Fibroblast of skin of right biceps (primary cell): ENCODE data around the gene CSKMT.
"Not testable (repeated sequence)": the region's sequence is repeated elsewhere in the genome, so short reads cannot be mapped to it uniquely, and the experiment has no call there.

ENCODE experiments used
- DNase-seq: peaks from one replicate; pipeline ENCODE4 v3.0.0-alpha.2; 2013

The CSKMT gene

DNA sequence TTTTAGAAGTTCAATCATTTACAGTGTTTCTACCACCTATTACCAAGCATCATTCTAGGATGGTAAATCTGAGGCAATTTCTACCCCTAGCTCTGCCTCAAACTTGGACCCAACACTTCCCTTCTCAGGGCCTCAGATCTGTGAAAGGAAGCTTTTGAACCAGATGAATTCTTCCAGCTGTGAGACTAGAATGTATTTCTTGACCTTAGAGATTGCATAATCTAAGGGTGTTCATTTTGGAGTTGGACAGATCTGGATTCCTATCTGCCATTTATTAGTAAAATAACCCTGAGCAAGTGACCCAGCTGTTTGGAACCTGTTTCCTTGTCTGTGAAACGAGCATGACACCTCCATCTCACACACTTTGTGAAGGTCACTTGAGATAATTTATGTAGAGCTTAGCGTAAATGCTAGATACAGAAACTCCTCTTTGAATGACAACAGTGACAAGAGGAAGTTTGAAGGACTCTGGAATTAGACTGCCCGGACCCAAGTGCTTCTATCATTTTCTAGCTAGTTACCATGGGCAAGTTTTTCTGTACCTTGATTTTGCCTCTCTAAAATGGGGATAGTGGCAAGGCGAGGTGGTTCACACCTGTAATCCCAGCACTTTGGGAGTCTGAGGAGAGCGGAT, 8.2 kb upstream of the CSKMT start:
- DNase-seq, result no peak

DNA sequence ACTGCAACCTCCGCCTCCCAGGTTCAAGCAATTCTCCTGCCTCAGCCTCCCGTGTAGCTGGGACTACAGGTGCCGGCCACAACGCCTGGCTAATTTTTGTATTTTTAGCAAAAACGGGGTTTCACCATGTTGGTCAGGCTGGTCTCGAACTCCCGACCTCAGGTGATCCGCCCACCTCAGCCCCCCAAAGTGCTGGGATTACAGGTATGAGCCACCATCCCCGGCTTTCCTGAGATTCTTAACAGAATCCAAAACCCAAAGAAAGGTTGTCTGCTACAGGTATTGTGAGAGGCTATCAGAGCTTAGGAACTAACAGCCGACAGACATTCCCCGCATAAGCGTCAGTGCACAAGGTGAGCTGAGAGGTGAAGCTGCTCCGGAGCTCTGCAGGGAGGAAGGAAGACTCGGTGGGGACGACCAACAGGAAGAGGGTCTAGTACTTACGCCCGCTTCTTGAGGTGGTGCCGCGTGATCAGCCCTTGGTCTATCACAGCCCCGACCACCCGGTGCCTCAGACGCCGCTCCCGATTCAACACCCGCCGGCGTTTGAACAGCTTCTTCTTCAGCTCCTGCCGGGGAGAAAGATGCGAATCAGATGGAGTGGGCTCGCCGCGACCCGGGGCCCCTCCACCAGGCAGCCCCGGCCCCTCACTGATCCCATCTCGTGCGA, 572 bp upstream of the CSKMT start:
- peak; percentile 48 for DNase-seq

DNA sequence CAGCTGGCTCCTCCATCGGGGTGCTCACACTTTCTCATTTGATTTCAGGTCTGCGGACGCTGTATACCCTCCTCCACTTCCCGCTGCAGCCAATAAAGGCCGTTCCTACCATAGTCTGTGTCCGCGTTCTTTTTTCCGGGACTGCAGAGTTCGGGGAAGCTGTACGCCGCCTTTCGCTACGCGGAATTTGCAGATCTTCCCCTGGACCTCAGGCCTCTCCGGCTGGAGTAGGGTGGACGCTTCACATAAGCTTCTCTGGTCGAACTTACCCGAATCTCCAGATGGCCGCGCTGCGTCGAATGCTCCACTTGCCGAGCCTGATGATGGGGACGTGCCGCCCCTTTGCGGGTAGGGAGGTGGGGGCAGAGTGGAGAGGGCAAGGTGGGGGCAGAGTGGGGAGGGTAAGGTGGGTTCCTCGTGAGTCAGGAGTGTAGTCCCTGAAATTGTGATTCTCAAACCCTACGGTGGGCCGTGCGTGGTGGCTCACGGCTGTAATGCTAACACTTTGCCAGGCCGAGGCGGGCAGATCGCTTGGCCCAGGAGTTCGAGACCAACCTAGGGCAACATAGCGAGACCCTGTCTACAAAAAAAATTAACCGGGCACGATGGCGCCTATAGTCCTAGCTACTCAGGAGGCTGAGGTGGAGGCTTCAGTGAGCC, 617 bp downstream of the CSKMT start:
- peak; percentile 47 for DNase-seq

DNA sequence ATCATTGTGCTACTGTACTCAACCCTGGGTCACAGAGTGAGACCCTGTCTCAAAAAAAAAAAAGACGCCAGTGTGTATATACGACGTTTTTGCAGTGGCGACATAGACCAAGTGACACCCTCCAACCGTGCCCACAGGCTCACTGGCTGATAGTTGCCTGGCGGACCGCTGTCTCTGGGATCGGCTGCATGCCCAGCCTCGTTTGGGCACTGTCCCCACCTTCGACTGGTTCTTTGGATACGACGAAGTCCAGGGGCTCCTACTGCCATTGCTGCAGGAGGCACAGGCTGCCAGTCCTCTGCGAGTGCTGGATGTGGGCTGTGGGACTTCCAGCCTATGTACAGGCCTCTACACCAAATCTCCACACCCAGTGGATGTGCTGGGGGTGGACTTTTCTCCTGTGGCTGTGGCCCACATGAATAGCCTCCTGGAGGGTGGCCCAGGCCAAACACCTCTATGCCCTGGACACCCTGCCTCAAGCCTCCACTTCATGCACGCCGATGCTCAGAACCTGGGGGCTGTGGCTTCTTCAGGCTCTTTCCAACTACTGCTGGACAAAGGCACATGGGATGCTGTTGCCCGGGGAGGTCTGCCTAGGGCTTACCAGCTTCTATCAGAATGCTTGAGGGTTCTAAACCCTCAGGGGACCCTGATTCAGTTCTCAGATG, 1.3 kb downstream of the CSKMT start:
- no peak for DNase-seq

DNA sequence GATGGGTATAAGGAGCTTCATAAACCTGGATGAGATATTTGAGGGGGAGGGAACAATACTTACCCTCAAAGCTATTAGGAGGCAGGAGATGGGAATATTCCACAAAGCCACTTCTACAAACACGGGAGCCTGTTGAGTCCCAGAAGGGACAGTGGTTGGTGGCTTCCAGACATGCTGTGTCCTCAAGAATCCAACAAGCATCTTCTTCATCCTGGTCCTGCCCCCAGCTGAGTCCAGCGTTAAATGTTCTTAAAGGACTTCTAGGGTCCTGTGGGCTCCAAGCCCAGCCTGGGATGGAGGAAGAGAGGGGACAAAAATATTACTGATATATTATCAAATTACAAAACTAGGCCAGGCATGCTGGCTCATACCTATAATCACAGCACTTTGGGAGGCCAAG, 2.3 kb downstream of the CSKMT start:
- DNase-seq, result no peak

DNA sequence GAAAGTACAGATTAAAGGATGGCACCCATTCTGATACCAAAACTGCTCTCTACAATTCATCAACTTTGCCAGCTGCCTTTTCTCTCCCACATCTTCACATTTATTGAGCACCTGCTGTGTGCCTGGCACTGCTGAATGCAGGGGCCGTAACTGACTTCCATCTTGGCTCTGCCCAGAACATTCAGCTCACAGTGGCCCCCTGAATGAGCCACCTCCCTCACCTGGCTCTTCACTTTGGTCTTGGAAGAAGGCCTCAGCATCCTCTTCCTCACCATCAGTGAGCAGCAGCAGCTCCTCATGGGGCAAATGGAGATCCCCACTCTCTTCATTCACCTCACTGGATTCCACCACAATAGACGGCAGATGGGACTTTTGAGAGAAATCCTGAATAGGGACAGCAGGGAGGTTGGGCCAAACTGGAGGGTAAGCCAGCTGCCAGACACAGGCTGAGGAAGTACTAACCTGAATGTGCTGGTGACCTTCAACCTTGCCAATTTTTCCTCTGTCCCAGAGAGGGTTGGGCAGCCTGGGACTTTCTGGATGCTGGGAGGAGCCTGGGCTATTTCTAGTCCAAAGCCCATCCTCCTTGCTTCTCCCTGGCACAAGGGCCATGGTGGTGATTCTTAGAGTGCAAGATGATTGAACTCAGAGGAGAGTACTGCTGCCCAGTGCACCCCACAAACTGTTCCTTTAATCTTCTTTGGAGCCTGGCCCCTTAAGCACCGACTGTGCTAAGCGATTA, 4.5 kb downstream of the CSKMT start:
- no peak for DNase-seq

DNA sequence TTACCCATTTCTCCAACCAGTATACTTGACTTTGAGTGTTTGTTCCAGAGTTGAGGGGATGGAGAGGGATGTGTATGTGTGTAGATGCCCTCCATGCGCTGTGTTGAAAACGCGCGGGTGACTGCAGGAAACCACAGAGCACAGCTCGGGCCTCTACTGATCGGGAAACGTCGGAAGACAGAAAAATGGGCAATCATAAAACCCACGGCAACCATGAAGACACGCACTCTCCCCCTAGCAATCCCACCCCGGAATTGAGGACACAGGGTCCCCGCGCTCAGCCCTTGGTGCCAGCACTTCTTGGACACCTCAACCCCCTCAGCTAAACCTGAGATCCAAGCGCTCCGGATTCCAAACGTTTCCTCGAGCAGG, 6.1 kb downstream of the CSKMT start:
- DNase-seq, result peak; percentile 30

DNA sequence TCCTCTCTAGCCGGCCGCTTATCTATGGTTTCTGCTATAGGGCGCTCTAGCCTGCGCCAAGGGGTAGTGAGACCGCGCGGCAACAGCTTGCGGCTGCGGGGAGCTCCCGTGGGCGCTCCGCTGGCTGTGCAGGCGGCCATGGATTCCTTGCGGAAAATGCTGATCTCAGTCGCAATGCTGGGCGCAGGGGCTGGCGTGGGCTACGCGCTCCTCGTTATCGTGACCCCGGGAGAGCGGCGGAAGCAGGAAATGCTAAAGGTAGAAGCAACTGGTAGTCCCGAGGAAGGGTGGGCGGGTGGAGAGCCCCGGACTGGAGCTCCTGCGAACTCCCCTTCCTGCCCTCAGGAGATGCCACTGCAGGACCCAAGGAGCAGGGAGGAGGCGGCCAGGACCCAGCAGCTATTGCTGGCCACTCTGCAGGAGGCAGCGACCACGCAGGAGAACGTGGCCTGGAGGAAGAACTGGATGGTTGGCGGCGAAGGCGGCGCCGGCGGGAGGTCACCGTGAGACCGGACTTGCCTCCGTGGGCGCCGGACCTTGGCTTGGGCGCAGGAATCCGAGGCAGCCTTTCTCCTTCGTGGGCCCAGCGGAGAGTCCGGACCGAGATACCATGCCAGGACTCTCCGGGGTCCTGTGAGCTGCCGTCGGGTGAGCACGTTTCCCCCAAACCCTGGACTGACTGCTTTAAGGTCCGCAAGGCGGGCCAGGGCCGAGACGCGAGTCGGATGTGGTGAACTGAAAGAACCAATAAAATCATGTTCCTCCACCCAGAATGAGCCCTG, 6.7 kb downstream of the CSKMT start, which contains the start of the genes LBHD1 and UQCC3:
TSS of gene LBHD1 (minus strand) at position 660 of the 782 bp plus-strand sequence. CDS start 2,236 bp downstream, outside the sequence.
TSS of gene UQCC3 (plus strand) at position 66 of the 782 bp plus-strand sequence. CDS start at position 139, 73 bp downstream.
- peak; percentile 88 for DNase-seq

DNA sequence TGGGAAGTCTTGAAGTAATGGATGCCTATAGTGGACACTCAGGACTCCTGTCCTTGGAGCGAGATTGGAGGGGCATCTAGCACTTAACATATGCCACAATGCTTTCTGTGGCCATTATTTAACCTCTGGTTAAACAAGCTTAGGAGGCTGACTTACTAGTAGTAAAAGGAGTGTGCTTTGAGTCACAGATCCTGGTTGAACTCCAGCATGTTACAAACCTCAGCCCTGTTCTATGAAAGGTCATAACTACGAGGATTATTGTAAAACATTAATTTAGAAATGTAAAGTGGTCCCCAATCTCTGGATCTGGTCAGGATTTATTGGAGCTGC, 8.0 kb downstream of the CSKMT start:
- DNase-seq, result no peak

DNA sequence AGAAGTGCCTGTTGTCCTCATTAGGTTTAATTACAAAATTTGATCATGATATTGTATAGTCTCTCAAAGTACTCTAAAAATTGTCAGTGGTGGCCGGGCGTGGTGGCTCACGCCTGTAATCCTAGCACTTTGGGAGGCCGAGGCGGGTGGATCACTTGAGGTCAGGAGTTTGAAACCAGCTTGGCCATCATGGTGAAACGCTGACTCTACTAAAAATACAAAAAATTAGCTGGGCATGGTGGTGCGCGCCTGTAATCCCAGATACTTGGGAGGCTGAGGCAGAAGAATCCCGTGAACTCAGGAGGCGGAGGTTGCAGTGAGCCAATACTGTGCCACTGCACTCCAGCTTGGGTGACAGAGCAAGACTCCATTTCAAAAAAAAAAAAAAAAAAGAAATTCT, 10.3 kb downstream of the CSKMT start:
- not testable (repeated sequence) for DNase-seq

DNA sequence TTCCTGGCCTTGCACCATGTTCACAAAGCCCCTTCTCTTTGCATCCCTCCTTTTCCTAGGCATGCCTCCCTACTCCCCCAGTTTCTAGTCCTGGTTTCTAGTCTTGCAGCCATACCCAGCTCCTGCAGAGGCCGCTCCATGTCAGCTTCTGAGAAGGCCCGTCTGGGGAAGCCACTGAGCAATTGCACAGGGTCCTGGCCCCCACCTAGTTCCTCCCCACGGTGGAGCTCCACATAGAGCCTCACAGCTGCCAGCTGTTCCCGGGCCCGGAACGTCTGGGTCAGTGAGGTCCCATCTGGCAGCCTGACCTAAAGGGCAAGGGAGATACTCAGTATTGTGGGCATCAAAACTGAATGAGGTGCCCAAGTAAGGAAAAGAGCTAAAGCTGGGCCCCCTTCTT, 11.6 kb downstream of the CSKMT start:
- DNase-seq, result no peak

DNA sequence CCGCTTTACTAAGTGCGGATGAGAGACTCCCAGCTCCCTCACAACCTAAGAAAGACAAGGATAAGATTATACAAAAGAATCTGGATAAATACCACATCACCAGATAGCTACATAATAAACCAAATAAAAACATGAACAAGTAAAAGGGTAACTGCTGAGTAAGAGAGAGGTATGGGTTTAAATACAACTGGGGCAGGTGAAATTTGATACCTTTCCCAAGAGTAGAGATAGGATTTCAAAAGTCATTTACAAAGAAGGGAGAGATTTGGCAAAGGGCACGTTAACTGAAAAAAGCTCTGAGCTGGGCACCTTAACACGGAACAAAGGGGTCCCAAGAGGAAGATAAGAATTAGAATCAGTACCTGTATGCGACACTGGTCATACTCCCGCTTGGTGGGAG, 12.0 kb downstream of the CSKMT start:
- no peak for DNase-seq

DNA sequence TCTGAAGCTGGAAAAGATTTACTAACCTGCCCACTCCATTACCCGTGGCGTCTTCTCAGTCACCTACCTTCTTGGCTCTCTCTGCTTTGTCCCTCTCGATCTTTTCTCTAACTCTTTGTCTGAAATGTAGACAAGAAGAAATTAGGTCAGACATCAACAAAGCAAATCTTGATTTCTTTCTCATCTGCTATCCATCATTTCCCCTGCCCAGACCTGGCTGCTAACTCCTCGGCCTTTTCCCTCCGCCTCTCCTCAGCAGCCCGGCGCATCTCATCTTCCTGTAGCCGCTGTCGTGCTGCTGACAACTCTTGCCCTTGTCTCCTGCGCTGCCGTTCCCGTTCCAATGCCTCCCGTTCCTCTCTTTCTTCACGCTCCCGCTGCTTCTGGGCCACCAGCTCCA, 12.6 kb downstream of the CSKMT start:
- no peak for DNase-seq

DNA sequence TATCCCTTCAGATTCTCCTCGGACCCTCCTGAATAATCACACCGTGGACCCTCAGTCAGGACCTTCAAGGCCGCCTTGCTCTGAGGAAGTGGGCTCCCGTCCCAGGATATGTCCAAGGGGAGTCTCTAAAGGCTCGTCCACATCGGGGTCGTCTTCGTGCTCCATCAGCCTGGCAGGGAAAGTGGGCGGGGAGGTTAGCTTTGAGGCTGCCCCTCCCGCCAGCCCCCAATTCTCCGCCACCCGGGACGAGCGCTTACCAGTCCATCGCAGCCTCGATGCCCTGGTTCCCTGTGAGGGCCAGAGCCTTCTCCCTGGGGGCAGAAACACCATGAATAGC, 13.3 kb downstream of the CSKMT start:
- DNase-seq, result no peak

DNA sequence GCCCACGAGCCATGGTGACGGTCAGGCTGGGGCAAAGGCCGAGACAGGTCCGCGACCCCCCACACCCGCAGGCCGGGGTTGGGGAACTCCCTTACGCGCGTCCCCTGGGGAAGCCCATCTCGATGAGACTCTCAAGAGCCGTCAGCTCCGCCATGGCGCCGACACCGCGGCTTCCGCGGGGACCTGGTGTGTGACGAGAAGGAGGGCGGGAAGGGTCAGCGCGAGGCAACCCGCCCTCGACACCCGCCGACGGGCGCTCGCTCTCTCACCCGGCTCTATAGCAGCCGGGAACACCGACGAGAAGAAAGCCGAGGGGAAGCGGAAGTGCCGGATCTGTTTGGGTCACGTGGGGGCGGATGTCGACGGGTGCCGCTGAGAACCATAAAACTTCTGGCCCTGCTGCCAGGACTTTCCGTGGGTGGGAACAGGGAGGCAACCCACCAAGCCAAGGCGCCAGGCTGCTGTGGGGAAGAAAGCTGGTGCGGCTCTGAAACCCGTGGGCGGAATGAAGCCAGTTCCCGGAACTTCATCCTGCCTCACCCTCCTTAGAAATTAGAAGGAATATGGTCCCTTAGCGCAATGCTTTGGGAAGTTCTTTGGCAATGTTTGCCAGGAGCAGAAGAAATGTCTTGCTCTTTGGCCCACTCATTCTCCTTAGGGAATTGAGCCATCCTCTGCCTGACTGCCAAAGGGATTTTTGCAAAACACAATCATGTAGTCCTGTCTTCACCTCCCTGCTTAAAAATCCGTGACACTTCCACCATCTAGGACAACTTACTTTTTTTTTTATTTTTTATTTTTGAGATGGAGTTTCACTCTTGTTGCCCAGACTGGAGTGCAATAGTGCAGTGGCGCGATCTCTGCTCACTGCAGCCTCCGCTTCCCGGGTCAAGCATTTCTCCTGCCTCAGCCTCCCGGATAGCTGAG, 13.9 kb downstream of the CSKMT start, which contains the start of gene UBXN1:
TSS of gene UBXN1 (minus strand) at position 304 of the 927 bp plus-strand sequence. CDS start at position 154, 150 bp downstream.
- DNase-seq, result peak; percentile 89

DNA sequence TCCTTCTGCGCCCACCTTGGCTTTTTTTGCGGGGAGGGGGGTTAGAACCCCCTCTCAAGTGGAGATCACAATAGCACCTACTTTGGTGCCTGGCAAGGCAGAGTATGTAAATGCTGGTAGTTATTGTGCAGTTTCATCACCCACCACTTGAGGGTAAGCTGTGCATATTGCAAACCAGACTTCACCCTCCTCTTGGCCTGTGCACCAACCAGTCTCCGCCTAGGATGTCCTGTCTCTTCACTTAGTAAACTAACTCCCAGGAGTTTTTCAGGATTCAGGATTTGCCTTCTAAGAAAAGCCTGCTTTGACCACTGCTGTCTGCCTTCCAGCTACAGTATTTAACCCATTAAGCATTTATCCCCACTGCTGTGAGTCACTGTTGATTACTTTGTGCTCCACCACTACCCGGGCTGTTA, 15.7 kb downstream of the CSKMT start:
- DNase-seq, result peak; percentile 81

DNA sequence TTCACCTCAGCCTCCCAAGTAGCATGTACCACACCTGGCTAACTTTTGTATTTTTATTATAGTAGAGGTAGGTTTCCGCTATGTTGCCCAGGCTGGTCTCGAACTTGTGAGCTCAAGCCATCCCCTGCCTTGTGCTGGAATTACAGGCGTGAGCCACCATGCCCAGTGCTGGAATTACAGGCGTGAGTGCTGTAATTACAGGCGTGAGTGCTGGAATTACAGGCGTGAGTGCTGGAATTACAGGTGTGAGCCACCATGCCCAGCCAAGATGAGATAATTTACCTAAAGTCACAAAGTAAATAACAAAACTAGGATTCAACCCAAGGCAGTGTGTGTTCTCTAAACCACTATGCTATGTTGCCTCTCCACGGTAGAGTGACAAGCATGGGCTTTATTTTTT, 17.4 kb downstream of the CSKMT start:
- DNase-seq, result no peak

DNA sequence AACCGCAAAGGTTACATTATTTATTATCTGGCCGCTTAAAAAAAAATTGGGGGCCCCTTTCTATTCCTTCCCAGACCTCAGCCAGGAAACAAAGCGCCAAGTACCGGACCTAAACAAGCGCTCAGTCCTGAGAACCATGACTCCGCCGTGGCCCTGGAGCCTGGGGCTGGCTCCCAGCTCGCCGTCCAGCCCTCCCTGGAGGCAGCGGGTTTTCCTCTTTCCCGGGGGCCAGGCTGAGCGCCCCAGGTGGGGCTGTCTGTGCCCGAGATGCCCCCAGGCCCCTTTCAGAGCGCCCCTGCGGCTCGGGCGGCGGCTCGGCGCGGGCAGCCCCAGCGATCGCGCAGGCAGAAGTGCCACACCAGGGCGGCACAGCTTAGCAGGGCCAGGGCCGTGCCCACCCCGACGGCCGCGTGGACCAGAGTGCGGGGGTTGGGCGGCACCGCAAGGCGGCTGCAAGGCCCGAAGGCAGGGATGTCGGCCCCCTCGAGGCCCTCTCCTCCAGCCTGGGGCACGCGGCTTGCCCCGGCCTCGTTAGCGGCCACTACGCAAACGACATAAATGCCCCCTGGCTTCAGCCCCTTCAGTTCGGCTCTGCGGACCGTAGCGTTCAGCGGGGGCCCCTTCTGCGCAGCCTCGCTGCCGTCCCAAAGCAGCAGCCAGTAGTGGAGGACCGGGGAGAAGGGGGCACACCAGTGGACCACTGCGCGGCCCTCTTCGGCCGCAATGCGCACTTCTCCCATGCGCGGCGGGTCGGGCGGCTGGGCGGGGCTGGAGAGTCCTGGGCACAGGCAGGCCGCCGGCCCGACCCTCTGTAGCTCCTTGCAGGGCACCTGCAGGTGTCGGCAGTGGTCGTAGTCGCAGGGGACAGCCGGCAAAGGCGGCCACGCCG, 22.6 kb downstream of the CSKMT start:
- no peak for DNase-seq

DNA sequence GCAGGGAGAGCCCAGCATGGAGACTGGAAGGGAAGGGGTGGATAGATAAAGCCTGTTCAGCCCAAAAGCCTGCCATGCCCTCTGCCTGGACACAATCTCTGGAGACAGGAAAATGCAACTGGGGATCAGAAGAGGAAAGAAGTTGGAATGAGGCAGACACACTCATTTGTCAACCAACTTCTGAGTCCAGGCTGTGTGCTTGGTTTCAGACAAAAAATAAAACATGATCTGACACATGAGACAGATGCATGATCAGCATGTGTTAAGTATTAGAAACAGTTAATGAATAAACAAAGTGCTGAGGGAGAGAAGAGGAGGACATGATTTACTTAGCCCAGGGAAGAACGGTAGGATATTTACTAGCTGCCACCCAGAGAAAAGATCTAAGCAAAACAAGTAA, 23.4 kb downstream of the CSKMT start:
- DNase-seq, result no peak
